DMS114 treated with DMSO at 0.1 percent for 48 hours (cell line): ENCODE results near the gene RNF224.

ENCODE experiments used
- DNase-seq: peaks from one replicate; lab custom pipeline; 2025; ENCODE audit not compliant: unreplicated experiment; lab: John Stamatoyannopoulos, UW

RNF224 gene

GRCh38 chr9:137191691-137192447 is 35.4 kb upstream of the RNF224 start:
- DNase-seq: no peak

GRCh38 chr9:137192448-137192780 is 34.9 kb upstream of the RNF224 start:
- no peak for DNase-seq

- DNase-seq: no peak
Measured at GRCh38 chr9:137192859-137193258, 34.4 kb upstream of the RNF224 start.

- DNase-seq: no peak
Measured at GRCh38 chr9:137193771-137194170, 33.5 kb upstream of the RNF224 start.

- DNase-seq: no peak
Measured at GRCh38 chr9:137194388-137194787, 32.9 kb upstream of the RNF224 start.

- DNase-seq: no peak
Measured at GRCh38 chr9:137194909-137195308, 32.4 kb upstream of the RNF224 start.

GRCh38 chr9:137195525-137196220 is 31.6 kb upstream of the RNF224 start:
- no peak for DNase-seq

- DNase-seq: no peak
Measured at GRCh38 chr9:137198051-137198901, 29.0 kb upstream of the RNF224 start.

- DNase-seq: no peak
Measured at GRCh38 chr9:137198902-137199283, 28.4 kb upstream of the RNF224 start.

- DNase-seq: no peak
Measured at GRCh38 chr9:137199411-137200121, 27.7 kb upstream of the RNF224 start.

- peak; percentile 92 for DNase-seq
Measured at GRCh38 chr9:137200311-137201204, 26.7 kb upstream of the RNF224 start, which contains the start of gene TPRN. TSS of gene TPRN (minus strand) at chr9:137200741. CDS start at chr9:137200711, 30 bp downstream.

- DNase-seq: no peak
Measured at GRCh38 chr9:137201205-137201868, 26.0 kb upstream of the RNF224 start.

GRCh38 chr9:137202966-137203365 is 24.3 kb upstream of the RNF224 start:
- DNase-seq: no peak

GRCh38 chr9:137204731-137205125 is 22.6 kb upstream of the RNF224 start:
- DNase-seq: no peak

- peak; percentile 70 for DNase-seq
Measured at GRCh38 chr9:137205126-137206069, 21.9 kb upstream of the RNF224 start, which contains the start of the genes NDOR1 and TMEM203. TSS of gene NDOR1 (plus strand) at chr9:137205700. CDS start at chr9:137205778, 78 bp downstream. TSS of gene TMEM203 (minus strand) at chr9:137205648. CDS start at chr9:137205414, 234 bp downstream.

GRCh38 chr9:137206602-137207001 is 20.7 kb upstream of the RNF224 start:
- DNase-seq: no peak

- no peak for DNase-seq
Measured at GRCh38 chr9:137211532-137211931, 15.8 kb upstream of the RNF224 start.

- no peak for DNase-seq
Measured at GRCh38 chr9:137212520-137212919, 14.8 kb upstream of the RNF224 start.
